Stimulated activated CD4-positive, alpha-beta T cell treated with anti-CD3 and anti-CD28 coated beads, Interleukin-12 subunit alpha, Interleukin-12 subunit beta, amount 100 ng/mL, for 4 hours (primary cell): ENCODE results near the gene SEPTIN14.
"Not testable (repeated sequence)": the region's sequence is repeated elsewhere in the genome, so short reads cannot be mapped to it uniquely, and the experiment has no call there.

Experiments
- DNase-seq: peaks from one replicate; pipeline ENCODE4 v3.0.0-alpha.2; 2020

The SEPTIN14 gene

DNA sequence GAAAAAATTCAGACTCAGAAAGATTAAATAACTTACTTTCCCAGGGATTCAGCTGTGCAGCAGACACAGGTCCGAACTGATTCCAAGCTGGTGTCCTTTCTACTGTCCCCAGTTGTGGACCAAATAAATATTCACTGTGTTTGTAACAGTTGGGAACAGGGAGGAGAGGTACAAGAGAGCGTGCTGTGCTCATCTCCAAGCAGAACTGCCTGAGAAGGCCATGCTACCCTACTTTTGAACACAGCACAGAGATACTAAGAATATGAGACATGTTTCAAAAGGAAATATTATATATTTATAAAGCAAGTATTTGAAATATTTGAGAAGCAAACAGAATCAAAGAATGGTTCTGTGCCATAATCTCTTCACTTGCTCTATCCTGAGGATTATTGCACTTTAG lies at the start of gene SEPTIN14:
Gene SEPTIN14 (minus strand): TSS at position 101 of the 400 bp plus-strand sequence. CDS start 756 bp downstream, outside the sequence.
- not testable (repeated sequence) for DNase-seq

DNA sequence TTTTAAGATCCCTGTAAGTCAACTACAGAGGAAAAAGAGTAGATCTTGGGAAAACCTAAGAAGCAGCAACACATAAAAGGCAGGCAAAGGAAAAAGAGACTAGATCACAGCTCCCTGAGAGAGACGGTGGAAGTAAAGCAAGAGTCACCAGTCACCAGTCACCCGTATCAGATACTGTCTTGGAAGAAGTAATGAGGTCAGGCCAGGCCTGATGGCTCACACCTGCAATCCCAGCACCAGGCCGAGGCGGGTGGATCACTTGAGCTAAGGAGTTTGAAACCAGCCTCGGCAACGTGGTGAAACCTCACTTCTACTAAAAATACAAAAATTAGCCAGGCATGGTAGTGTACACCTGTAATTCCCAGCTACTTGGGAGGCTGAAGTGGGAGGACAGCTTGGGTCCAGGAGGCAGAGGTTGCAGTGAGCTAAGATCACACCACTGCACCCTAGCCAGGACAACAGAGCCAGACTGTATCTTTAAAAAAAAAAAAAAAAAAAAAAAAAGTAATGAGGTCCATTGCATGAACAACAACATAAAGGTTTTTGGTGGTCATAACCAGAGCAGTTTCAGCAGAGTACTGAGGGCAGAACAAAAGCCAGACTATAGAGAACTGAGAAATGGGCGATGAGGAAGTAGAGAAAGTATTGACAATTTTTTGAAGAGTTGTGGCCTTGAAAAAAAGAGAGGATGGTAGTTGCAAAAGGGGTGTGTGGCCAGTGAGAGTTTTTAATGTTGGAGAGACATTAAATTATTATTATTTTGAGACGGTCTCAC lies 41.6 kb upstream of the SEPTIN14 start:
- DNase-seq, result no peak

DNA sequence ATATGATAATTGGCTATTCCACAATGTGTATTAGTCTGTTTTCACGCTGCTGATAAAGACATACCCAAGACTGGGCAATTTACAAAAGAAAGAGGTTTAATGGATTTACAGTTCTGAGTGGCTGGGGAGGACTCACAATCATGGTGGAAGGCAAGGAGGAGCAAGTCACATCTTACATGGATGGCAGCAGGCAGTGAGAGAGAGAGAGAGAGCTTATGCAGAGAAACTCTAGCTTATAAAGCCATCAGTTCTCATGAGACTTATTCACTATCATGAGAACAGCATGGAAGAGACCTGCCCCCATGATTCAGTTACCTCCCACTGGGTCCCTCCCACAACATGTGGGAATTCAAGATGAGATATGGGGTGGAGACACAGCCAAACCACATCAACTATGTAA lies 38.5 kb upstream of the SEPTIN14 start:
- not testable (repeated sequence) for DNase-seq

DNA sequence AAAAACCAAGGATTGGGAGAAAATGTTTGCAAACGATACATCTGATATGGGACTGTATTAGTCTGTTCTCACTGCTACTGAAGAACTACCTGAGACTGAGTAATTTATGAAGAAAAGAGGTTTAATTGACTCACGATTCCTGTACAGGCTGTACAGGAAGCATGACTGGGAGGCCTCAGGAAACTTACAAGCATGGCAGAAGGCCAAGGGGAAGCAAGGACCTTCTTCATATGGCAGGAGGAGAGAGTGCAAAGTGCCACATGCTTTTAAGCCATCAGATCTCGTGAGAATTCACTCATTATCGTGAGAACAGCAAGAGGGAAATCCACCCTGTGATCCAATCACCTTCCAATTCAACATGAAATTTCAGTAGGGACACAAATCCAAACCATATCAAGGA lies 35.7 kb upstream of the SEPTIN14 start:
- DNase-seq, result no peak

DNA sequence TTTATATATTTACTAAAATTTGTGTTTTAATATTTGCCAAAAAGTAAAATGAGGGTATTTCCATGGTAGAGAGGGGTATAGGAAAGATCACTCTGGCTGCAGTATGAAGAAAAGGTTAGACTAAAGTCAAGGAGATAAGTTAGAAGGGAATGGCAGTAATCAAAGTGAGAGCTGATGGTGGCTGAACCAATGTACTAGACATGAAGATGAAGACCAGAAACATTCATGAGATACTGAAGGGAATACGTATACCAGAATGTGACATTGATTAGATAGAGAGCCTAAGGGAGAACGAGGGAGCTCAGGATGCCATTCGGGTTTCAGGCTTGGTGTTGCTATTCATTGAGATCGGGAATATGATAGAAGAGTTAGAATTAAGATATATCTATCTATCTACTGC lies 32.5 kb upstream of the SEPTIN14 start:
- no peak for DNase-seq

DNA sequence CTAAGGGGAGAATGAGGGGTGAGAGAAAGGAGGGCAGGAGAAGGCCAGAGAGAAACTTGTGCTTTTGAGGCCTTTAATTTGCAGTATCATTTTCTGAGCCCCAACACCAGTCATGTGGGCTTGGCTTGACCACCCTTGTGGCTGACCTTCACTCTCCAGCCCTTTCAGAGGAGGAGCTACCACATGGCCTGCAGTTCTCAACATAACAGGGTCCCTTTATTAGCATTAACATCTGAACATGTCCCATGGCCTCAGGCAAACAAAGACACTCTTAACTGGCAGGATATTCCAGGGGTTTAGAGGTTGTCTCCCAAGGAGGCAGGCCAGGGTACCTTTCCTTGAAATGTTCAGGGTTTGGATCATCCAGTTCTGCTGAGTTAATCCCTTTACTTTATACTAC lies 31.4 kb upstream of the SEPTIN14 start:
- DNase-seq, result no peak

DNA sequence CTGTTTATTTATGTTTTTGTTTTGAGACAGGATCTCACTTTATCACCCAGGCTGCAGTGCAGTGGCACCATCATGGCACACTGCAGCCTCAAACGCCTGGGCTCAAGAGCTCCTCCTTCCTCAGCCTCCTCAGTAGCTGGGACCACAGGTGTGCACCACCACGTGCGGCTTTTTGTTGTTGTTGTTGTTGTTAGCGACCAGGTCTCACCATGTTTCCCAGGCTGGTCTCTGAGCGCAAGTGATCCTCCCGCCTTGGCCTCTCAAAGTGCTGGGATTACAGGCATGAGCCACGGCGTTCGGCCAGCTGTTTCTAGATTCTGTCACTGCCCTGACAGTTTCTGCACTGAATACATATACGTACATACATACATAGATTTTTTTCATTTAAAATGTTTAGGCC lies 25.8 kb upstream of the SEPTIN14 start:
- not testable (repeated sequence) for DNase-seq

DNA sequence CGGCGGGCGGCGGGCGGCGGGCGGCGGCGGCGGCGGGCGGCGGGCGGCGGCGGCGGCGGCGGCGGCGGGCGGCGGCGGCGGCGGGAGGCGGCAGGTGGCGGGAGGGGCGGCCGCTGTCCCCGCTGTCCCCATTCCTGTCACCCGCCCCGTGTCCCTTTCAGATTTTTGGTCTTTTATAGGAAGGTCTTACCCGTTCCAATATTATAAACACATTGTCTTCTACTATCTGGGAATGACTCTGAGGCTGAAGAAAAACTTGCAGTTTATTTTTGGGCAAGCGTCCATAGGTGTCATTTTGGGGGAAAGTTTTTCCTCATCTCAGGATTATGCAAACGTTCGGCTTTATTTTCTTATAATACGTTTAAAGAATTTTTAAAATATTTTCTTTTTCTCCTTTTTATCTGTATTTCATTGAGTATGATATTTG lies 25.3 kb upstream of the SEPTIN14 start:
- DNase-seq, result peak; percentile 2

DNA sequence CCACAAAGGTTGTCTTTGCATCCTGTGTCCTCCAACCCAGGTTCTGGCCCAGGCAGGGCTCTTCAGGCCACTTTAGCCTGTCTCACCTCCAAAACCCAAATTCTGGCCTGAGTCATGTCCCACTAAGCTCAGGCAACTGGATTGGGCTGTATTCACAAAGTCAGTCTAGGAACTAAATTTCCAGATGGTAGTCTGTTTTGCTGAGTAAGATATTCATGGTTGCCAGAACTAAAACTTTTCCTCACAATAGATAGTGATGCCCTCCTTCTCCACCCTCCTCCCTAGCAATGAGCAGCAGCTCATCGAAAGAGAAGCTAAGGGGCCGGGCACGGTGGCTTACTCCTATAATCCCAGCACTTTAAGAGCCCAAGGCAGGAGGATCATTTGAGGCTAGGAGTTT lies 21.8 kb upstream of the SEPTIN14 start:
- DNase-seq, result no peak

DNA sequence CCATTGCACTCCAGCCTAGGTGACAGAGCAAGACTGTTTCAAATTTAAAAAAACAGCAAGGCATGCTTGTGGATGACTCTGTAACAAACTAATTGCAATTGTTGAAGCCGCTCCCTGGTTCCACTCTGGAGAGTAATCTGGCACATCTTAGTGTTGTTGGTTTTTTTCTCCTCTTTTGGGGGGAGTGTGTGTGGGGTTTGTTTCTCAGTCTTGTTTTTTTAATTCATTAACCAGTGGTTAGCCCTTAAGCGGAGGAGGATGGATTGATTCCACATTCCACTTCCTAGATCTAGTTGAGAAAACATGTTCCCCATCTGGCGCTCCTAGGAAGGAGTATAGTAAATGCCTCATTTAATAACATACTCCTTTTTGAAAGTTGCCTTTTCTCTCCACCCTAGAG lies 16.1 kb upstream of the SEPTIN14 start:
- no peak for DNase-seq

DNA sequence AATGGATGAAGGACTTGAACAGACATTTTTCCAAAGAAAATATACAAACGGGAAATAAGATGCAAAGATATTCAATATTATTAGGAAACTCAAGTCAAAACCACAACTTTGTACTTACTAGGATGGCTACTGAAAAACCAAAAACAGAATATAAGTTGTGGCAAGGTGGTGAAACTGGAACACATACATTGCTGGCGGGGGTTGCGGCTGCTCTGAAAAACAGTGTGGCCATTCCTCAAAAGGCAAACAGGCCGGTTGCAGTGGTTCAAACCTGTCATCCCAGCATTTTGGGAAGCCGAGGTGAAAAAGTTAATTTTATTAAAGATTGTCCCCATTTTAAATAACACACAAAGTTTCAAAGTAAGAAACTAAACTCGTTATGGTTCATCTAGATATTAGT lies 14.8 kb upstream of the SEPTIN14 start:
- DNase-seq, result no peak

DNA sequence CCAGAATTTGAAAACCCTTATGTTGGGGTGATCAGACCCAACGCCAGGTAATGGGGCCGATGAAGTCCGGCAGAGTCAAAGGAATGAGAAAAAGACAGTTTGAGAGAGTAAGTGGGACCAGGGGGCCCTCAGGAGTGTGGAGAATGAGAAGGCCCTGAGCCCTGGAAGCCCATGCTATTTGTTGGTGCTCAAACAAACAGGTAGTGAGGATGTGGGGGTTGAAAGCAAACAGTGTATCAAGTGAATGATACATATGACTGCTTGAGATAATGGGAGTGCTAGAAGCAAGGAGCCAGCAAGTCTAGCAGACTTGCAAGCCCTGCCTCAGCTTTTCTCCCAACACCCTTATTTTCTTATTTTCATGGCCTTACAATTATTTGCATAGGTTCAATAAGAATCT lies 11.2 kb upstream of the SEPTIN14 start:
- DNase-seq, result no peak

DNA sequence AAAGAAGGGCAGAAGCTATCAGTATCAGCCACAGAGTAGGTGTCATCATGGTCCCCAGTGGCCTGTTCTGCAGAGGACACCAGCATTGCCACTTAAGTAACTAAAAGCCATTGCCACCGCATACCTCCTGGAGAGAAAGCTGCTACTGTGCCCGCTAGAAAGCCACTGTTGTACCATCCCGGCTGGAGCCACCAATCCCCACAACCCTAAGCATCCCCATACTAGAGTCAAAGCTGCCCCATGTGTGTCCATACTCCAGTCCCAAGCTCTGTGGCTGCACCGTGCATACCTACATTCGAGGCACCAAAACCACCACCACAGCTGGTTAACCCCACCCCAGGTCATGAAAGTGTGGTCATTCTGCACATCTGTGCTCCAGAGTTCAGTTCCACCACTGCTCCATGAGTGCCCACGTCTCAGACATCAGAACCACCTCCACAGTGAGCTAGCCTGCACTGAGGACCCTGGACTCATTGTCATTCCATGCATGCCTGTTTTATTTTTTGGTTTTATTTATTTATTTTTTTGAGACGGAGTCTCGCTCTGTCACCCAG lies 9.5 kb upstream of the SEPTIN14 start:
- DNase-seq, result no peak

DNA sequence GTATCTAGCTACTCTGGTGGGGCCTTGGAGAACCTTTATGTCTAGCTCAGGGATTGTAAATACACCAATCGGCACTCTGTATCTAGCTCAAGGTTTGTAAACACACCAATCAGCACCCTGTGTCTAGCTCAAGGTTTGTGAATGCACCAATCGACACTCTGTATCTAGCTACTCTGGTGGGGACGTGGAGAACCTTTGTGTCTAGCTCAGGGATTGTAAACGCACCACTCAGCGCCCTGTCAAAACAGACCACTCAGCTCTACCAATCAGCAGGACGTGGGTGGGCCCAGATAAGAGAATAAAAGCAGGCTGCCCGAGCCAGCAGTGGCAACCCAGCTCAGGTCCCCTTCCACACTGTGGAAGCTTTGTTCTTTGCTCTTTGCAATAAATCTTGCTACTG lies 6.4 kb upstream of the SEPTIN14 start:
- not testable (repeated sequence) for DNase-seq

DNA sequence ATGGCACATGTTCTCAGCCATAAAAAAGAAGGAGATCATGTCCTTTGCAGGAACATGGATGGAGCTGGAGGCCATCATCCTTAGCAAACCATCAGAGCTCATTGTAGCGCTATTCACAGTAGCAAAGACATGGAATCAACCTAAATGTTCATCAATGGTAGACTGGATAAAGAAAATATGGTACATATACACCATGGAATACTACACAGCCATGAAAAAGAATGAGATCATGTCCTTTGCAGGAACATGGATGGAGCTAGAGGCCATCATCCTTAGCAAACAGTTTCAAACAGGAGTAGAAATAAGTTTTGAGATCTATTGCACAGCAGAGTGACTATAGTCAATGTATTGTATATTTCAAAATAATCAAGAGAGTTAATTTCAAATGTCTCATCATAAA lies 17.4 kb downstream of the SEPTIN14 start:
- DNase-seq, result not testable (repeated sequence)

DNA sequence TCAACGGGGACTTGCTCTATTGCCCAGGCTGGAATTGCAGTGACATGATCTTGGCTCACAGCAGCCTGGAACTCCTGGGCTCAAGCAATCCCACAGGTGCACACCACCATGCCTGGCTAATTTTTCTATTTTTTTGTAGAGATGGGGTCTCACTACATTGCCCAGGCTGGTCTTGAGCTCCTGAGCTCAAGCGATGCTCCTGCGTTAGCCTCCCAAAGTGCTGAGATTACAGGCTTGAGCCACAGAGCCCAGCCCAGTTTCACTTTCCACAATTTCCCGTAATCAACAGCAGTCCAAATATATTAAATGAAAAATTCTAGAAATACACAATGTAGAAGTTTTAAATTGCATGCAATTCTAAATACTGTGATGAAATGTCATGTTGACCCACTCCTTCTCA lies 24.0 kb downstream of the SEPTIN14 start:
- DNase-seq, result no peak

DNA sequence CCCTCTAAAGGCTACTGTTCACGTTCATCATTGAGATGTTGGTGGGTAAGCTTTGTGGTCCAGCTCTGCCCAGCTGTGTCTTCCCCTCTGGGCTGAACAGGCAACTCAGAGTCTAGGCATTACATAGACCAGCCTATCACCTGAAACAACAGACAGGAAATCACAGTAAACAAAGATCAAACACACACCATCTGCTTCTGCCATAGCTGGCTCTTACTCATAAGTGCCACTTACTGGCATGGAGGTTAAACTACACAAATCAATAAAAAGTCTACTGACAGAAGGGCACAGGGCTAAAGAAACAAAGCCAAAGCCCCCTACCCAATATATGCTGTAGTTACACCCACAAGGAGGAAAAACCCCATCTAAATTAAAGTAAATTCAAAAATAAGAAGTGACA lies 35.0 kb downstream of the SEPTIN14 start:
- DNase-seq, result no peak

DNA sequence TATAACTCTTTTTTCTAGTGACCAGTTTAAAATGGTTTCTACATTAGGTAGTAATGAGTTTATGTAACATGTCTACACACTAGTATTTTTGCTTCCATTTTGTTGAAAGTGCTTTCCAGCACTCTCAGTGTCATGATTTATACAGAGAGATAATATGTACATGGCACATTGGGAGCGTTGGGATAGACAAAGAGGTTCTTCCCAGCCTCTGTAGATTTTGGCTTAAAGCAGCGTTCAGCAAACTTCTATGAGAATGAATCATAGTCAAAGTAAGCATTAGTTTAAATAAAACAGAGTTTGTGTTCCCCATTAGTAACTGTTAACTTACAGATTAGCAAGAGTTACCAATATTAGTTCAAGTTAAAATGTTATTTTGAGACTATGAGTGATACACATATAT lies 43.9 kb downstream of the SEPTIN14 start:
- no peak for DNase-seq

DNA sequence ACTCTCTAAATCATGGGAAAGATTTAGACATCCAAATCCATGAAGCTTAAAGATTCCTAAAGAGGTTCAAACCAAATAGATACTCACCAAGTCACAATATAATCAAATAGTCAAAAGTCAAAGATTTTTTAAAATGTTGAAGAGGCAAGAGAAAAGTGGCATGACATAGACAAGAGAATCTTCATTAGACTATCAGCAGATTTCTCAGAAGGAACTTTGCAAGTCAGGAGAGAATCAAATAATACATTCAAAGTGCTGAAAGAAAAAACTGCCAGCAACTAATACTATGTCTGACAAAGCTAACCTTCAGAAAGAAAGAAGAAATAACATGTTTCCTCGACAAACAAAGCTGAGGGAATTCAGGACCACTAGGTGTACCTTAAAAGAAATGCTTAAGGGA lies 65.3 kb downstream of the SEPTIN14 start:
- DNase-seq, result not testable (repeated sequence)

DNA sequence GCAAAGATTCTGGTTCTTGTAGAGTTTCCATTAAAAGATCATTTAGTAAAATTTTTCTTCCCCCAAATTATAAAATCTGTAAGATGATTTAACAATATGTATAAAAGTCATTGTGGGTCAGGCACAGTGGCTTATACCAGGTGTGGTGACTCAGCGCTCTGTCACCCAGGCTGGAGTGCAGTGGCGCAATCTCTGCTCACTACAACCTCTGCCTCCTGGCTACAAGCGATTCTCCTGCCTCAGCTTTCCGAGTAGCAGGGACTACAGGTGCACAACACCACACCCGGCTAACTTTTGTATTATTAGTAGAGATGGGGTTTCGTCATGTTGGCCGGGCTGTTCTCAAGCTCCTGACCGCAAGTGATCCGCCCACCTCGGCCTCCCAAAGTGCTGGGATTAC lies 68.0 kb downstream of the SEPTIN14 start:
- no peak for DNase-seq

DNA sequence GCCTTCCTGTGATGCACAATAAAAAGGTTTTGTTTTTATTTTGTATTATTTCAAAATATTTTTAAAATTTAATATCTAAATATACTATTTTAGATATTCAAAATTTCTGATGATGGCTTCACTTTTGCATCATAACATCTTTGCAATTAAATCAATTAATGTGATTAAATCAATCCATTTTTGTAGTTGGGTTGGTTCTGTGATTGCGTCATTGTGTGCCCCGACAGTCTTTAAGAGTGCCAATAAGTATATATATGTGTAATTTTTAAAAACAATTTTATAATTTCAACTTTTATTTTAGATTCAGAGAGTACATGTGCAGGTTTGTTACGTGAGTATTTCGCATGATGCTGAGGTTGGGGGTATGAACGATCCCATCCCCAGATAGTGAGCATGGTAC lies 70.5 kb downstream of the SEPTIN14 start:
- DNase-seq, result no peak

DNA sequence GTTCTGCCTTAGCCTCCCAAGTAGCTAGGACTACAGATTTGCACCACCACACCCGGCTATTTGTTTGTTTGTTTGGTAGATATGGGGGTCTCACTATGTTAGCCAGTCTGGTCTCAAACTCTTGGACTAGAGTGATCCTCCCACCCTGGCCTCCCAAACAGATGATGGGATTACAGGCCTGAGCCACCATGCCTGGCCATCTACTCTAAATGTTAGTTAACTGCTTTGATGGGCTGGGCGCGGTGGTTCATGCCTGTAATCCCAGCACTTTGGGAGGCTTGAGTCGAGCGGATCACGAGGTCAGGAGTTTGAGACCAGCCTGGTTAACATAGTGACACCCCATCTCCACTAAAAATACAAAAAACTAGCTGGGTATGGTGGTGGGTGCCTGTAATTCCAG lies 74.8 kb downstream of the SEPTIN14 start:
- no peak for DNase-seq

DNA sequence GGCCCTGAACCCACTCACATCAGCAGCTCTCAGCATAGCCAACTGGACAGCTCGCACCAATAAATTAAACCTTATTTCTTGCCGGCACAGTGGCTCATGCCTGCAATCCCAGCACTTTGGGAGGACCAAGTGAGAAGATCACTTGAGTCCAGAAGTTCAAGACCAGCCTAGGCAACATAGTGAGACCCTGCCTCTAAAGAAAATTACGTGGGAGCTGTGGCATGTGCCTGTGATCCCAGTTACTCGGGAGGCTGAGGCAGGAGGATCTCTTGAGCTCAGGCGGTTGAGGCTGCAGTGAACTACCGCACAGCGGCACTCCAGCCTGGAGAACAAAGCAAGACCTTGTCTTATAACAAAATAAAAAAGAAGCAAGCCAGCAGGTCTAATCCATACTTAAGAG lies 75.7 kb downstream of the SEPTIN14 start:
- no peak for DNase-seq

DNA sequence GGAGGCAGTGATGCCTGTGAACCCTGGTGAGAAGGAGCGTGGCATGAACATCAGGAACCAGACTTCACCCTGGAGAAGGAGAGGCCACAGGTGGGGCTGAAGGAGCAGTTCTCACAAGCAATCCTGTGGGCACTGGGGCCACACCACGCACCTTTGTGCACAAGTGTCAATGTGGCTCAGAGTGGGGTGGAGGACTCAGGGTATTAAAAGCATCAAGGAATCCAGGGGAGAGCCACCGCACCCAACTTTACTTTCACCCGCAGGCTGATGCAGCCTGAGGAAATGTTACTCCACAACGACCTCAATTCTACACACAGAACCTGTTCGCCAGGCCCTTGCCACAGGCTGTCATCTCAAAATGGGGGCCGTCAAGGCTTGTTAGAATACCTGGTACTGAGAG lies 77.1 kb downstream of the SEPTIN14 start:
- not testable (repeated sequence) for DNase-seq

DNA sequence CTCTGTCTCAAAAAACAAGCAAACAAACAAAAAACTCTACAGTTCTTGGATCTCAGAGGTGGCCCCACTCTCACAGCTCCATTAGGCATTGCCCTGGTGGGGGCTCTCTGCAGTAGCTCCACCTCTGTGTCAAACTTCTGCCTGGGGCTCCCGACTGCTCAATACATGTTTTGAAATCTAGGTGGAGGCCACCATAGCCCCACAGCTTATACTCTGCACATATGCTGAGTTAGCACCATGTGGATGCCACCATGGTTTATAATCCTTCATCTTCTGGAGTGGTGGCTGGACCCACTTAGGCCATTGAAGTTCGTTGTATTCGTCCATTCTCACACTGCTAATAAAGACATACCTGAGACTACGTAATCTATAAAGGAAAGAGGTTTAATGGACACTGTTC lies 78.4 kb downstream of the SEPTIN14 start:
- DNase-seq, result no peak
